ENCODE data around the gene BRD4. TPM values are rescaled to one million over a fixed set of nuclear protein-coding genes. Genes with fewer than 3 reads are reported as not detected.

Gene BRD4
- total and polyA plus RNA-seq, 10 of the 15 experiments (the other 5 are each of a cell fraction or from before 2014, with no cell fraction given), result 5.3 to 84.4 (median 11.8) TPM

DNA sequence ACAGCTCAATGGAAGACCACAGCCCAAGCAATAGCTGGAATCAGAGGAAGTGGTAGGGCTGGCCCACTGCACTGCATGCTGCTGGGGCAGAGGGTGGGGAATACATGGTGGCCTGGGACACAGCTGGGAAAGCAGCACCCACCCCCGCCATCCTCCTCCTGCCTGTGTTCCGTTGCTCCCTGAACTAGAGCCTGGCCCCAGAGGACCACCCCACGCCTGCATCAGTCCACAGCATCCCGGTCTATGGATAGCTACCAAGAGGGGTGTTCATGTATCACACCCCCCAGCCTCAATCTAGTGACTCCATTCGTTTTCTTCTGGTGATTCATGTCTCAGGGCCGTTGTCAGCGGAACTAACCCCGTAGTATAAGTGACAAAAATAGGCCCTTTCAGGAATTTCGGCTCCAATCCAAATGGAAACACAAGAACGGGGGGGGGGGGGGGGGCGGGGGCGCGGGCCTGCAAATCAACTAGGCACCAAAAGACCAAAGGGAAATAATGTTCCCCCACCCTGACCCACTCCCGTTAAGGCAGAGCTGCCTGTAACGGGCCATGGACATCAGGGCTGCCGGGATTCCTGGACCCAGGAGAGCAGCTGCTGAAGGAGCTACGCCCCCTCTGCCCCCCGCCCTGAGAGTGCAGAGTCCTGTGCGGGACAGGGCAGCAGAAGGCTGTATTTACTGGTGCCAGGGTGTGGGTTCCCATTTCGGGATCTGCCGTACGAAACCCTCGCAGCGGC, 81.2 kb downstream of the BRD4 start:
- POLR2A ChIA-PET, result no interaction called here
- no peak overlapping the region for H3K4me3 ChIP-seq
- H2AFZ ChIP-seq (ENCODE audit: control insufficient read depth, low read depth, low read length), result no peak overlapping the region
- no peak overlapping the region for H3K4me2 ChIP-seq (ENCODE audit: control insufficient read depth, insufficient read depth)
- in situ Hi-C loops (cut with MboI), result no loop called here
- RAD21 ChIA-PET (ENCODE audit: unreplicated experiment), result interaction anchor here (0.6 kb wide), 1 partner anchor 38 kb away, joined by 3 read pairs; no protein-coding TSS in a partner anchor
- SMC1A ChIA-PET (ENCODE audit: uncharacterized antibody, unreplicated experiment), result no interaction called here
- H3K27me3 ChIP-seq (replicated peaks in 1 of 2; ENCODE audit: control insufficient read depth in 2 of 2, insufficient read depth in 2 of 2, low read length in 1 of 2), result no peaks in the 10 kb centered on the region
- H3K9me3 ChIP-seq (replicated peaks; ENCODE audit: control insufficient read depth, insufficient read depth, low read length), result no peaks in the 10 kb centered on the region
- no peak for DNase-seq (ENCODE audit: low read depth, low spot score)
- H3K4me1 ChIP-seq (ENCODE audit: control insufficient read depth, insufficient read depth, low read length), result no peaks in the 10 kb centered on the region
- ATAC-seq, result no peak
- BruUV-seq (replicated peaks), result no TSS peak
- CTCF ChIA-PET, result interaction anchor here (1.4 kb wide), 1 partner anchor 168 kb away, joined by 5 read pairs; the partner anchor contains the start of gene AKAP8L
- intact Hi-C loops (cut with micrococcal nuclease; ENCODE audit: unreplicated experiment), result no loop called here
- FAIRE-seq, result no peak
- H3K27ac ChIP-seq (ENCODE audit: control insufficient read depth, insufficient read depth), result no peak overlapping the region
- TF ChIP-seq, protein P1, sequence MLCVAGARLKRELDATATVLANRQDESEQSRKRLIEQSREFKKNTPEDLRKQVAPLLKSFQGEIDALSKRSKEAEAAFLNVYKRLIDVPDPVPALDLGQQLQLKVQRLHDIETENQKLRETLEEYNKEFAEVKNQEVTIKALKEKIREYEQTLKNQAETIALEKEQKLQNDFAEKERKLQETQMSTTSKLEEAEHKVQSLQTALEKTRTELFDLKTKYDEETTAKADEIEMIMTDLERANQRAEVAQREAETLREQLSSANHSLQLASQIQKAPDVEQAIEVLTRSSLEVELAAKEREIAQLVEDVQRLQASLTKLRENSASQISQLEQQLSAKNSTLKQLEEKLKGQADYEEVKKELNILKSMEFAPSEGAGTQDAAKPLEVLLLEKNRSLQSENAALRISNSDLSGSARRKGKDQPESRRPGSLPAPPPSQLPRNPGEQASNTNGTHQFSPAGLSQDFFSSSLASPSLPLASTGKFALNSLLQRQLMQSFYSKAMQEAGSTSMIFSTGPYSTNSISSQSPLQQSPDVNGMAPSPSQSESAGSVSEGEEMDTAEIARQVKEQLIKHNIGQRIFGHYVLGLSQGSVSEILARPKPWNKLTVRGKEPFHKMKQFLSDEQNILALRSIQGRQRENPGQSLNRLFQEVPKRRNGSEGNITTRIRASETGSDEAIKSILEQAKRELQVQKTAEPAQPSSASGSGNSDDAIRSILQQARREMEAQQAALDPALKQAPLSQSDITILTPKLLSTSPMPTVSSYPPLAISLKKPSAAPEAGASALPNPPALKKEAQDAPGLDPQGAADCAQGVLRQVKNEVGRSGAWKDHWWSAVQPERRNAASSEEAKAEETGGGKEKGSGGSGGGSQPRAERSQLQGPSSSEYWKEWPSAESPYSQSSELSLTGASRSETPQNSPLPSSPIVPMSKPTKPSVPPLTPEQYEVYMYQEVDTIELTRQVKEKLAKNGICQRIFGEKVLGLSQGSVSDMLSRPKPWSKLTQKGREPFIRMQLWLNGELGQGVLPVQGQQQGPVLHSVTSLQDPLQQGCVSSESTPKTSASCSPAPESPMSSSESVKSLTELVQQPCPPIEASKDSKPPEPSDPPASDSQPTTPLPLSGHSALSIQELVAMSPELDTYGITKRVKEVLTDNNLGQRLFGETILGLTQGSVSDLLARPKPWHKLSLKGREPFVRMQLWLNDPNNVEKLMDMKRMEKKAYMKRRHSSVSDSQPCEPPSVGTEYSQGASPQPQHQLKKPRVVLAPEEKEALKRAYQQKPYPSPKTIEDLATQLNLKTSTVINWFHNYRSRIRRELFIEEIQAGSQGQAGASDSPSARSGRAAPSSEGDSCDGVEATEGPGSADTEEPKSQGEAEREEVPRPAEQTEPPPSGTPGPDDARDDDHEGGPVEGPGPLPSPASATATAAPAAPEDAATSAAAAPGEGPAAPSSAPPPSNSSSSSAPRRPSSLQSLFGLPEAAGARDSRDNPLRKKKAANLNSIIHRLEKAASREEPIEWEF (IDR thresholded peaks at IDR 0.05; ENCODE audit: insufficient replicate concordance, low read depth, low read length), result no peak
- no peak for TF ChIP-seq ZNF622 (IDR thresholded peaks at IDR 0.05)
- no peak for TF ChIP-seq PKNOX1 (IDR thresholded peaks at IDR 0.05)
- TF ChIP-seq STAT1 (conservative IDR thresholded peaks at IDR 0.05), result no peak
- TF ChIP-seq SP1 (IDR thresholded peaks at IDR 0.05; ENCODE audit: low read depth, low read length), result no peak
- no peak for TF ChIP-seq ZZZ3 (IDR thresholded peaks at IDR 0.05; ENCODE audit: control insufficient read depth, insufficient read length, low read depth)
- TF ChIP-seq PML (IDR thresholded peaks at IDR 0.05; ENCODE audit: low read length), result no peak
- no peak for TF ChIP-seq CBX3 (IDR thresholded peaks at IDR 0.05; ENCODE audit: borderline replicate concordance, low read depth)
- no peak for TF ChIP-seq MEF2A (IDR thresholded peaks at IDR 0.05; ENCODE audit: insufficient read depth, low read depth, low read length)
- no peak for TF ChIP-seq TAF1 (IDR thresholded peaks at IDR 0.05; ENCODE audit: borderline replicate concordance, low read depth, low read length)
- no peak for TF ChIP-seq BCL11A (IDR thresholded peaks at IDR 0.05; ENCODE audit: low read depth, low read length)
- TF ChIP-seq ZSCAN29 (IDR thresholded peaks at IDR 0.05), result no peak
- WGBS (ENCODE audit: insufficient coverage, insufficient replicate concordance, low lambda C conversion rate, missing lambda C conversion rate), result 89% methylated on average over 19 of the region's 24 CpGs
- no peak overlapping the region for H3K9ac ChIP-seq (ENCODE audit: control insufficient read depth, insufficient read depth, low read length)
- peaks cover 9% of the 10 kb centered on the region for H4K20me1 ChIP-seq (ENCODE audit: control insufficient read depth, insufficient read depth)
- H3K79me2 ChIP-seq (ENCODE audit: control insufficient read depth, insufficient read depth, low read length), result no peaks in the 10 kb centered on the region
- H3K36me3 ChIP-seq (ENCODE audit: control insufficient read depth in 2 of 2, insufficient read depth in 2 of 2, low read length in 1 of 2), result peaks cover 55 to 58% of the 10 kb centered on the region in 2 experiments; a peak in 3 of 4 replicates
